Measurements from ENCODE around the gene FAF1. TPM values are rescaled to one million over a fixed set of nuclear protein-coding genes. Genes with fewer than 3 reads are reported as not detected.

Gene FAF1
- total RNA-seq, 1 donor from 2014 or later = 59.7 TPM

DNA sequence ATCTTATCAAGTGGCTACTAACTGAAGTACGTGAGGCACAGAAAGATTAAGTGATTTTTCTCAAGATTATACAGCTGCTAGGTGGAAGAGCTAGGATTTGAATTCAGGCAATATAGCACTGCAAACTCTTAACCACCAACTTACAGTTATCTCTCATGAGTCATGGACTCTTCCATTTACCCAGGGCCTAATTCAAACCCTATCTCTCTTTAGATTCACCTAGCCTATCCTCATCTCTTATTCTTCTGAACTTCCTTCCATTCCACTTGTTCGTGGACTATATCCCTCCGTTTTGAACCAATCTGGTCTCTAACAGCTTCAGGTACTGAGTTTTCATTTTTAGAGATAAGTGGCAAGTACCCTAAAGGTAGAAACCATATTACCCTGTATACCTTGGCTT, 444.0 kb downstream of the FAF1 start:
- intact Hi-C loops (cut with micrococcal nuclease) = no loop called here

DNA sequence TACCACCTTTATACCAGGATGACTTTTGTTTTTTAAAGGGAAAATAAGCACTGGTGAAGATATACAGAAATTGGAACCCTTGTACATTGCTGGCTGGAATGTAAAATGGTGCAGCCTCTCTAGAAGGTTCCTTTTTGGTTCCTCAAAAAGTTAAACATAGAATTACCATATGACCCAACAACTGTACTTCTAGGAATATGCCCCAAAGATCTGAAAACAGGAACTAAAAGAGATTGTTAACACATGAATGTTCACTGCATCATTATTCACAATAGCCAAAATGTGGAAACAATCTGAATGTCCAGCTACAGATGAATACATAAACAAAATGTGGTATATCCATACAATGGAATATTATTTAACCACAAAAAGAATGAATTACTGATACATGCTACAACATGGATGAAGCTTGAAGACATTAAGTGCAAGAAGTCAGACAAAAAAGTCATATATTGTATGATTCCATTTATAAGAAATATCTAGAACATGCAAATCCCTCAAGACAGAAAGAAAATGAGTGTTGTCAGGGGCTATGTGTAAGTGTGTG, 452.0 kb downstream of the FAF1 start:
- no peak overlapping the region for H3K4me3 Mint-ChIP-seq (ENCODE audit: low read depth)
- peaks cover 10% of the 10 kb centered on the region for H3K9me3 Mint-ChIP-seq
- intact Hi-C loops (cut with micrococcal nuclease) = no loop called here
- no peak for DNase-seq (ENCODE audit: low spot score)
- H3K4me1 Mint-ChIP-seq (ENCODE audit: low read depth) = no peaks in the 10 kb centered on the region
- no peaks in the 10 kb centered on the region for H3K27me3 Mint-ChIP-seq (ENCODE audit: low read depth)
- H3K27ac Mint-ChIP-seq = no peak overlapping the region
- peaks cover 30% of the 10 kb centered on the region for H3K36me3 Mint-ChIP-seq (ENCODE audit: low read depth)

More for the DNA sequence above, 444.0 kb downstream of the FAF1 start:
- Mint-ChIP-seq H3K9me3 (no peaks in the 10 kb centered on the region), H3K36me3 (ENCODE audit: low read depth) (peaks cover 16% of the 10 kb centered on the region), H3K4me3 (ENCODE audit: low read depth) (no peak overlapping the region), H3K27ac (no peak overlapping the region), H3K4me1 (ENCODE audit: low read depth) (no peaks in the 10 kb centered on the region), H3K27me3 (ENCODE audit: low read depth) (no peaks in the 10 kb centered on the region)
- no peak for DNase-seq (ENCODE audit: low spot score)

DNA sequence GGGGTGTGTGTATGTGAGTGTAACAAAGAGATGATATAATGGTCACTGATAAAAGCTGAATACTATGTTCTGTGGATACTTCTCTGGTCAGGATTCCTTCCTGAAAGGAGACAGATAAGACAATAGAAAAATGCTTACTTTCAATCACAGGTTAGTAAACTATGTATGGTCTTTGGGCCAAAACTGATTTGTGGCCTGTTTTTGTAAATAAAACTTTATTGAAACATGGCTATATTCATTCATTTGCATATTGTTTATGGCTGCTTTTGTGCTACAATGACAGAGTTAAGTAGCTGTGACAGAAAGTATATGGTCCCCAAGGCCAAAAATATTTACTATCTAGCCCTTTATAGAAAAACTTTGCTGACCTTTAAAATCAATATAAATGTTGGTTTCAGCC, 454.6 kb downstream of the FAF1 start:
- Mint-ChIP-seq H3K4me3 (ENCODE audit: low read depth) (no peak overlapping the region), H3K9me3 (peaks cover 10% of the 10 kb centered on the region), H3K36me3 (ENCODE audit: low read depth) (peaks cover 14% of the 10 kb centered on the region), H3K27ac (no peak overlapping the region), H3K27me3 (ENCODE audit: low read depth) (no peaks in the 10 kb centered on the region), H3K4me1 (ENCODE audit: low read depth) (no peaks in the 10 kb centered on the region)
- DNase-seq (ENCODE audit: low spot score) = no peak
- intact Hi-C loops (cut with micrococcal nuclease) = no loop called here

- Mint-ChIP-seq H3K36me3 (ENCODE audit: low read depth) (peaks cover 14% of the 10 kb centered on the region), H3K9me3 (peaks cover 10% of the 10 kb centered on the region), H3K4me1 (ENCODE audit: low read depth) (no peaks in the 10 kb centered on the region), H3K27me3 (ENCODE audit: low read depth) (no peaks in the 10 kb centered on the region), H3K4me3 (ENCODE audit: low read depth) (no peak overlapping the region), H3K27ac (no peak overlapping the region)
- intact Hi-C loops (cut with micrococcal nuclease) = no loop called here
- DNase-seq (ENCODE audit: low spot score) = no peak
These were observed 456.6 kb downstream of the FAF1 start for GRCh38 chr1:50503515-50503914.

GRCh38 chr1:50502147-50502546, 457.9 kb downstream of the FAF1 start:
- intact Hi-C loops (cut with micrococcal nuclease) = no loop called here
- no peaks in the 10 kb centered on the region for H3K27me3 Mint-ChIP-seq (ENCODE audit: low read depth)
- no peak for DNase-seq (ENCODE audit: low spot score)
- no peak overlapping the region for H3K4me3 Mint-ChIP-seq (ENCODE audit: low read depth)
- peaks cover 20% of the 10 kb centered on the region for H3K9me3 Mint-ChIP-seq
- no peaks in the 10 kb centered on the region for H3K4me1 Mint-ChIP-seq (ENCODE audit: low read depth)
- H3K36me3 Mint-ChIP-seq (ENCODE audit: low read depth) = peaks cover 20% of the 10 kb centered on the region
- H3K27ac Mint-ChIP-seq = no peak overlapping the region

- intact Hi-C loops (cut with micrococcal nuclease) = no loop called here
- DNase-seq (ENCODE audit: low spot score) = no peak
- Mint-ChIP-seq H3K27ac (no peak overlapping the region), H3K9me3 (peaks cover 21% of the 10 kb centered on the region), H3K4me3 (ENCODE audit: low read depth) (no peak overlapping the region), H3K4me1 (ENCODE audit: low read depth) (peaks cover 2% of the 10 kb centered on the region), H3K27me3 (ENCODE audit: low read depth) (no peaks in the 10 kb centered on the region), H3K36me3 (ENCODE audit: low read depth) (peaks cover 29% of the 10 kb centered on the region)
These were observed 463.1 kb downstream of the FAF1 start for GRCh38 chr1:50497007-50497406.

GRCh38 chr1:50493710-50494109, 466.4 kb downstream of the FAF1 start:
- Mint-ChIP-seq H3K36me3 (ENCODE audit: low read depth) (peaks cover 54% of the 10 kb centered on the region), H3K27me3 (ENCODE audit: low read depth) (no peaks in the 10 kb centered on the region), H3K9me3 (peaks cover 24% of the 10 kb centered on the region), H3K4me3 (ENCODE audit: low read depth) (no peak overlapping the region), H3K27ac (no peak overlapping the region), H3K4me1 (ENCODE audit: low read depth) (peaks cover 17% of the 10 kb centered on the region)
- no peak for DNase-seq (ENCODE audit: low spot score)
- intact Hi-C loops (cut with micrococcal nuclease) = no loop called here

DNA sequence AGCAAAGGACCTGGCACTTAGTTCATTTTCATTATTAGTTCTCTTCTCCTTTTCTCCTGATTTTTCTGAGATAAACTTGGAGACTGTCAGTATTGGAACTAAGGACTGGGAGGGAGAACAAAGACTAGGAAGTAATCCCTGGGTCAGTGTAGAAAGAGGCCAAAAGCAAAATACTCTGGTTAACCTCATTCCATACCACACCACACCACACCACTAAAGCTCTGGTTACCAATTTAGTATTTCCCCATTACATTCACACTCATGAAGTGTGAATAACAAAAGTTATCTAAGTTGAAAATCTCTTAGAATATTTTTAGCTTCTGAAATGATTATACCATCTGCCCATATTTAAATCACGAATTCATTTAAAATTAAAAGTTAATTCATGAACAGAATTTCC, 467.9 kb downstream of the FAF1 start:
- peaks cover 13% of the 10 kb centered on the region for H3K9me3 Mint-ChIP-seq
- H3K27me3 Mint-ChIP-seq (ENCODE audit: low read depth) = no peaks in the 10 kb centered on the region
- peaks cover 17% of the 10 kb centered on the region for H3K4me1 Mint-ChIP-seq (ENCODE audit: low read depth)
- H3K36me3 Mint-ChIP-seq (ENCODE audit: low read depth) = peaks cover 46% of the 10 kb centered on the region
- intact Hi-C loops (cut with micrococcal nuclease) = no loop called here
- no peak overlapping the region for H3K4me3 Mint-ChIP-seq (ENCODE audit: low read depth)
- H3K27ac Mint-ChIP-seq = no peak overlapping the region
- DNase-seq (ENCODE audit: low spot score) = no peak

- Mint-ChIP-seq H3K4me3 (ENCODE audit: low read depth) (no peak overlapping the region), H3K27me3 (ENCODE audit: low read depth) (no peaks in the 10 kb centered on the region), H3K27ac (peak overlapping the region; percentile 88), H3K4me1 (ENCODE audit: low read depth) (peaks cover 17% of the 10 kb centered on the region), H3K36me3 (ENCODE audit: low read depth) (peaks cover 43% of the 10 kb centered on the region), H3K9me3 (peaks cover 4% of the 10 kb centered on the region)
- intact Hi-C loops (cut with micrococcal nuclease) = no loop called here
- DNase-seq (ENCODE audit: low spot score) = no peak
These were observed 468.9 kb downstream of the FAF1 start for GRCh38 chr1:50491142-50491541.

- H3K4me3 Mint-ChIP-seq (ENCODE audit: low read depth) = no peak overlapping the region
- no peaks in the 10 kb centered on the region for H3K27me3 Mint-ChIP-seq (ENCODE audit: low read depth)
- intact Hi-C loops (cut with micrococcal nuclease) = no loop called here
- peaks cover 40% of the 10 kb centered on the region for H3K36me3 Mint-ChIP-seq (ENCODE audit: low read depth)
- peak overlapping the region; percentile 88 for H3K27ac Mint-ChIP-seq
- peaks cover 3% of the 10 kb centered on the region for H3K9me3 Mint-ChIP-seq
- no peak for DNase-seq (ENCODE audit: low spot score)
- H3K4me1 Mint-ChIP-seq (ENCODE audit: low read depth) = peaks cover 17% of the 10 kb centered on the region
These were observed 469.4 kb downstream of the FAF1 start for GRCh38 chr1:50490640-50491039.

DNA sequence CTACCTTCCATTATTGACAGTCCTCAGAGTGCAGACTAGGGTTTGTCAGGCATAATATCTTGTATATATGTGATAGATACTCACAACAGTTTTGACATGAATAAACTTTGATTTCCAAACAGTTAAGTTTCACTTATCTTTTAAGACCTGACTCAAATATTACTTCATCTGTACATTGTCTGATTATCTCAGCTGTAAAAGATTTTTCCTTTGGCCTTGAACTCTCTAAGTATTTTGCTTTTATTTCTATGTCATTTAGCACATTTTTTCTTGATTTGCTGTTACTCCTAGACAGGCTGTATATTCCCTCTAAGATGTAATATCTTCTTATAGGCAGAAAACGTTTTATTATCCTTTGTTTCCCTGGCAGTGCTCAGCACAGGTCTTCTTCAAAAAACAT, 471.2 kb downstream of the FAF1 start:
- intact Hi-C loops (cut with micrococcal nuclease) = no loop called here
- Mint-ChIP-seq H3K4me1 (ENCODE audit: low read depth) (peaks cover 17% of the 10 kb centered on the region), H3K36me3 (ENCODE audit: low read depth) (peaks cover 33% of the 10 kb centered on the region), H3K9me3 (peaks cover 3% of the 10 kb centered on the region), H3K27ac (no peak overlapping the region), H3K4me3 (ENCODE audit: low read depth) (no peak overlapping the region), H3K27me3 (ENCODE audit: low read depth) (no peaks in the 10 kb centered on the region)
- DNase-seq (ENCODE audit: low spot score) = no peak

DNA sequence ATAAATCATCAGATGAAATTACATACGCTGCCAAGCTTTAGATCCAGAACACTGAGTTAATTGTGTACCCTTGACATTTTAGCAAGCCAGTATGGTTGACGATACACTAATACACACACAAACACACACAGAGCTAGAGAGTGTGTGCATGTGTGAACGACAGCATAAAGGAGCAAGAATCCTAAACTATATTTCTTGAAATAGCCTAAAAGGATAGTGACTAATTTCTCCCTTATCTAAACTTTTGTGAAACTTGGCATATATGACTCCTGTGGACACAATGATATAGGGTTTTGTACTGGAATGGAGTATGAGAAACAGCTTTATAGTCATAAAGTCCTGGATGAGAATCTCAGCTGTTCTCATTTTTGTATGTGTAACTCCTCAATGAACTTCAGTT, 471.7 kb downstream of the FAF1 start:
- Mint-ChIP-seq H3K4me3 (ENCODE audit: low read depth) (no peak overlapping the region), H3K27ac (no peak overlapping the region), H3K36me3 (ENCODE audit: low read depth) (peaks cover 33% of the 10 kb centered on the region), H3K27me3 (ENCODE audit: low read depth) (no peaks in the 10 kb centered on the region), H3K9me3 (peaks cover 3% of the 10 kb centered on the region), H3K4me1 (ENCODE audit: low read depth) (peaks cover 17% of the 10 kb centered on the region)
- no peak for DNase-seq (ENCODE audit: low spot score)
- intact Hi-C loops (cut with micrococcal nuclease) = no loop called here

DNA sequence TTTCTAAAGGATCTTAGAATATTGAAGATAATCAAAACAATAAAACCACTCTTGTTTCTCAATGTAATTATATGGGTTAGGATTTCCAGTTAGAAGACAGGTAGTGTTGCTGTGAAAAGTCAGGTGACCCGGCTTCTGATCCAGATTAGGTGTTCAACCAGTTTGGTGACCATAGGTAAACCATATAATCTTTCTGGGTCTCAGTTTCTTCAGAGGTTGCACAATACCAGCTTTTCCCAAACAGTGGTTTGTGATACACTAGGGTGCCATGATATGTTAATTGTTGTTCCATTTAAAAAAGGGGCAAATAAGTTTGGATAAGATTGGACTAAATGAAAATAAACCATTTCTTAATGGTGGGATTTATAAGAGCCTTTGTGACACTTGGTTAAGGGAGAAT, 472.3 kb downstream of the FAF1 start:
- H3K9me3 Mint-ChIP-seq = peaks cover 3% of the 10 kb centered on the region
- intact Hi-C loops (cut with micrococcal nuclease) = no loop called here
- H3K4me1 Mint-ChIP-seq (ENCODE audit: low read depth) = peaks cover 17% of the 10 kb centered on the region
- no peaks in the 10 kb centered on the region for H3K27me3 Mint-ChIP-seq (ENCODE audit: low read depth)
- H3K4me3 Mint-ChIP-seq (ENCODE audit: low read depth) = no peak overlapping the region
- no peak for DNase-seq (ENCODE audit: low spot score)
- H3K27ac Mint-ChIP-seq = no peak overlapping the region
- peaks cover 33% of the 10 kb centered on the region for H3K36me3 Mint-ChIP-seq (ENCODE audit: low read depth)
